HepG2 (cell line): ENCODE results near the gene FRAS1. TPM values are rescaled to one million over a fixed set of nuclear protein-coding genes. Genes with fewer than 3 reads are reported as not detected.

Experiments used
- ATAC-seq: fragments of 200-7000 bp; cut with Tn5 transposase; 3 replicates; pipeline ENCODE4 v1.9.1; 2020; ENCODE audit warnings: mild to moderate bottlenecking, moderate library complexity
- BruUV-seq: library from RNA; stranded (reverse); fragments of 400-500 nt; replicated peaks from 2 replicates; lab custom pipeline; 2021; lab: Mats Ljungman, UMichigan
- CTCF ChIA-PET: fragments of 300-600 bp; formaldehyde crosslinking; extraction: SDS; loops from one replicate; lab custom pipeline; 2021; ENCODE audit warnings: low total read pairs, inconsistent platforms, low intra/inter-chr PET ratio; lab: Yijun Ruan, JAX
- POLR2A ChIA-PET: fragments of 350-600 bp; sonication (Branson Sonifier 250); formaldehyde crosslinking; loops from one replicate; lab custom pipeline; 2020; ENCODE audit warnings: antibody characterized with exemption, inconsistent platforms; lab: Yijun Ruan, JAX
- DNase-seq: peaks from one replicate; pipeline ENCODE4 v3.0.0-alpha.2; 2015; ENCODE audit warnings: low spot score
- FAIRE-seq: peaks from 3 replicates; lab custom pipeline; 2011; peaks lifted over from hg19 to GRCh38; lab: Jason Lieb, UNC
- H2AFZ ChIP-seq: one replicate; pipeline ENCODE4 v1.6.1; 2011; ENCODE audit warnings: low read length, inconsistent platforms
- H3K27ac ChIP-seq: fragments of 300-600 bp; 3 replicates; pipeline ENCODE4 v1.8.0; 2011; ENCODE audit warnings: mixed run types, mild to moderate bottlenecking, mixed read lengths, low read length, inconsistent platforms; ENCODE audit not compliant: insufficient read depth; ENCODE audit errors: extremely low read length
- H3K27me3 ChIP-seq, 2 experiments: fragments of 200-600 bp in 1 of 2; 2 replicates in 1 of 2; 3 replicates in 1 of 2; pipeline versions ENCODE4 v1.6.0 to v1.8.0; 2011; ENCODE audit warnings: low read length in 2 of 2, mild to moderate bottlenecking in 2 of 2, moderate library complexity in 2 of 2, inconsistent platforms in 1 of 2; ENCODE audit not compliant: insufficient read depth in 2 of 2, control insufficient read depth in 1 of 2
- H3K36me3 ChIP-seq, 2 experiments: fragments of 200-600 bp in 1 of 2; replicated peaks in 1 of 2; 2 replicates in 1 of 2; 3 replicates in 1 of 2; pipeline versions ENCODE4 v1.5.1 to v1.8.0; 2011; ENCODE audit warnings: low read length in 2 of 2, inconsistent platforms in 1 of 2; ENCODE audit not compliant: insufficient read depth in 2 of 2, control insufficient read depth in 1 of 2
- H3K4me1 ChIP-seq: 2 replicates; pipeline ENCODE4 v1.5.1; 2012; ENCODE audit warnings: low read length, inconsistent platforms; ENCODE audit not compliant: insufficient read depth
- H3K4me2 ChIP-seq: 2 replicates; pipeline ENCODE4 v1.6.0; 2011; ENCODE audit warnings: low read depth, low read length, inconsistent platforms
- H3K4me3 ChIP-seq, 3 experiments: fragments of 200-600 bp in 1 of 3; sonication (generic), shearing (Covaris generic) in 1 of 3; replicated peaks in 1 of 3; 2 replicates each; pipeline ENCODE4 v1.5.1; 2011 to 2016; ENCODE audit warnings: low read length in 3 of 3, inconsistent platforms in 2 of 3, low read depth in 2 of 3, mild to moderate bottlenecking in 2 of 3, control low read depth in 1 of 3, mixed read lengths in 1 of 3; ENCODE audit not compliant: insufficient read depth in 1 of 3
- H3K79me2 ChIP-seq: one replicate; pipeline ENCODE4 v1.6.1; 2011; ENCODE audit warnings: low read length, inconsistent platforms; ENCODE audit not compliant: insufficient read depth
- H3K9ac ChIP-seq: 2 replicates; pipeline ENCODE4 v1.6.0; 2011; ENCODE audit warnings: mild to moderate bottlenecking, low read depth, low read length, inconsistent platforms; ENCODE audit not compliant: insufficient read depth
- H3K9me3 ChIP-seq: 2 replicates; pipeline ENCODE4 v1.5.1; 2012; ENCODE audit warnings: mild to moderate bottlenecking, low read length
- H4K20me1 ChIP-seq: 2 replicates; pipeline ENCODE4 v1.6.0; 2011; ENCODE audit warnings: inconsistent platforms, mild to moderate bottlenecking, low read length, moderate library complexity; ENCODE audit not compliant: insufficient read depth
- CHCHD3 ChIP-seq: sonication (generic); formaldehyde crosslinking; IDR thresholded peaks from 2 replicates; pipeline ENCODE4 v1.8.0; 2022; ENCODE audit warnings: mild to moderate bottlenecking, missing genetic modification reagents, moderate library complexity
- FOXA3 ChIP-seq: IDR thresholded peaks from 2 replicates; pipeline ENCODE4 v1.6.1; 2016; ENCODE audit warnings: missing genetic modification reagents, missing compliant biosample characterization
- FOXC1 ChIP-seq: sonication (generic); formaldehyde crosslinking; IDR thresholded peaks from 2 replicates; pipeline ENCODE4 v1.8.0; 2022; ENCODE audit warnings: mild to moderate bottlenecking, missing genetic modification reagents, borderline replicate concordance
- ISL2 ChIP-seq: sonication (generic); formaldehyde crosslinking; IDR thresholded peaks from 2 replicates; pipeline ENCODE4 v1.5.0; 2020; ENCODE audit warnings: missing genetic modification reagents
- KLF16 ChIP-seq, 2 experiments: sonication (generic) in 1 of 2; formaldehyde crosslinking in 1 of 2; IDR thresholded peaks; 2 replicates each; pipeline versions ENCODE4 v1.6.1 to v1.8.0; 2016 to 2023; ENCODE audit warnings: missing genetic modification reagents in 2 of 2, missing compliant biosample characterization in 1 of 2
- MTF2 ChIP-seq: sonication (generic); formaldehyde crosslinking; IDR thresholded peaks from 2 replicates; pipeline ENCODE4 v1.5.0; 2020; ENCODE audit warnings: missing genetic modification reagents, borderline replicate concordance
- PAX8 ChIP-seq: sonication (generic); formaldehyde crosslinking; IDR thresholded peaks from 2 replicates; pipeline ENCODE4 v1.8.0; 2022; ENCODE audit warnings: mild to moderate bottlenecking, missing genetic modification reagents, borderline replicate concordance
- PHF20 ChIP-seq: sonication (generic); formaldehyde crosslinking; IDR thresholded peaks from 2 replicates; pipeline ENCODE4 v1.5.0; 2020; ENCODE audit warnings: mild to moderate bottlenecking, missing genetic modification reagents
- ZBTB8A ChIP-seq: sonication (generic); formaldehyde crosslinking; IDR thresholded peaks from 2 replicates; pipeline ENCODE4 v1.4.0; 2020; ENCODE audit warnings: mild to moderate bottlenecking, low read depth, missing genetic modification reagents, borderline replicate concordance
- ZC3H4 ChIP-seq: sonication (generic); formaldehyde crosslinking; IDR thresholded peaks from 2 replicates; pipeline ENCODE4 v1.4.0; 2020; ENCODE audit warnings: missing genetic modification reagents, borderline replicate concordance
- ZFP62 ChIP-seq: sonication (generic); formaldehyde crosslinking; IDR thresholded peaks from 2 replicates; pipeline ENCODE4 v1.4.0; 2020; ENCODE audit warnings: missing genetic modification reagents
- ZNF331 ChIP-seq: sonication (generic); formaldehyde crosslinking; IDR thresholded peaks from 2 replicates; pipeline ENCODE4 v1.4.0; 2020; ENCODE audit warnings: missing genetic modification reagents
- ZNF33B ChIP-seq: sonication (generic); formaldehyde crosslinking; IDR thresholded peaks from 2 replicates; pipeline ENCODE4 v1.5.1; 2020; ENCODE audit warnings: mild to moderate bottlenecking, missing genetic modification reagents
- WGBS: methylation state at CpG from one replicate; pipeline ENCODE4 v1.1.6; 2017; ENCODE audit warnings: low lambda C conversion rate; 5-methylcytosine and 5-hydroxymethylcytosine counted together
- in situ Hi-C: cut with HindIII; loops from 2 replicates; pipeline ENCODE4 v1.10.0; 2017; ENCODE audit warnings: low pct_unique_long_range_greater_than_20kb; ENCODE audit not compliant: extremely low pct_ligation_motif_present
- intact Hi-C: fragments of 100-400 bp; cut with micrococcal nuclease; formaldehyde crosslinking; loops from one replicate; pipeline ENCODE4 v1.10.0; 2022; ENCODE audit not compliant: unreplicated experiment
- polyA plus RNA-seq, 8 experiments: library from polyadenylated mRNA; depleted of rRNA in 3 of 8; stranded (reverse) in 7 of 8; unstranded in 1 of 8; fragments of >200 nt; fragmentation: Illumina TruSeq in 4 of 8; extraction: Trizol in 4 of 8; gene quantifications; 2 replicates each; pipeline versions ENCODE4 v1.2.1 to v1.2.3, GENCODE V29; 2011 to 2016; ENCODE audit warnings: low read depth in 4 of 8, missing spikeins in 1 of 8, mixed read lengths in 1 of 8; ENCODE audit not compliant: insufficient read depth in 1 of 8
- total RNA-seq, 5 experiments: library from RNA; depleted of rRNA; stranded (reverse); fragments of >200 nt; fragmentation: Illumina TruSeq; extraction: Trizol; gene quantifications; 2 replicates each; pipeline ENCODE4 v1.2.3, GENCODE V29; 2016; ENCODE audit warnings: low read depth in 1 of 5
- TF ChIP-seq, protein P1 (sequence below): sonication (generic); formaldehyde crosslinking; IDR thresholded peaks from 2 replicates; pipeline ENCODE4 v1.4.0; 2020; ENCODE audit warnings: mild to moderate bottlenecking, missing genetic modification reagents
- TF ChIP-seq, protein P2 (sequence below): sonication (generic); formaldehyde crosslinking; IDR thresholded peaks from 2 replicates; pipeline ENCODE4 v1.9.0; 2021; ENCODE audit warnings: missing genetic modification reagents, borderline replicate concordance

Gene FRAS1
- total and polyA plus RNA-seq, 2 of the 13 experiments (the other 11 are each of a cell fraction or from before 2014, with no cell fraction given) = 22.5 to 31.6 TPM

DNA sequence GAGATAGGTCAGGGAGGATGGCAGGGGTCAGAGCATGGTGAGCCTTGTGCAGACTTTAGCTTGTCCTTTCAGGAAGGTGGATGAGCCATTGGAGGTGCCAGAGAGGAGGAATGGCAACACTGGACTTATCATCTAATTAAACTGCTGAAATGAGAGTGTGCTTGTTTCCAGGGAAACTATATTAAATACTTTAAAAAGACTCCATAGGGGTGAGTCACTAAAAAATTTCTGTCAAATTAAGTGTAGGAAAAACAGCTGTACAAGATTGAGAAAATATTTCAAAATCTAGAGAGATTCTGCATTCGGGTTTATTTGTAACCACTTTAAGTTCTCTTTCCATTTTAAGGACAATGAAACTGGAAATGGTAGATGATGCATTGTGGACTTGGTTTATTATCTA, 11.4 kb downstream of the FRAS1 start:
- Histone ChIP-seq H3K36me3 (peaks cover 8 to 43% of the 10 kb centered on the region in 2 experiments), H3K4me2 (no peak overlapping the region), H3K4me3 (no peak overlapping the region), H4K20me1 (no peaks in the 10 kb centered on the region; the same call in 1 of the 2 replicates), H3K4me1 (peaks cover 18% of the 10 kb centered on the region), H3K9me3 (no peaks in the 10 kb centered on the region), H3K9ac (no peak overlapping the region), H3K27ac (no peak overlapping the region), H2AFZ (no peak overlapping the region), H3K79me2 (peaks cover 33% of the 10 kb centered on the region), H3K27me3 (no peaks in the 10 kb centered on the region)
- no peak for FAIRE-seq
- no peak for DNase-seq
- POLR2A ChIA-PET = no interaction called here
- CTCF ChIA-PET = no interaction called here
- ATAC-seq = no peak
- in situ Hi-C loops (no loop called here), intact Hi-C loops (no loop called here)
- WGBS = 96% methylated on average over 1 of the region's 1 CpG
- no TSS peak for BruUV-seq
- no peak for TF ChIP-seq ZFP62
- no peak for TF ChIP-seq ZNF331 (CRISPR knock-in tag)
- no peak for TF ChIP-seq ZC3H4 (CRISPR knock-in tag)
- TF ChIP-seq PAX8 (CRISPR knock-in tag) = no peak
- TF ChIP-seq PHF20 (CRISPR knock-in tag) = no peak
- TF ChIP-seq, protein P1, sequence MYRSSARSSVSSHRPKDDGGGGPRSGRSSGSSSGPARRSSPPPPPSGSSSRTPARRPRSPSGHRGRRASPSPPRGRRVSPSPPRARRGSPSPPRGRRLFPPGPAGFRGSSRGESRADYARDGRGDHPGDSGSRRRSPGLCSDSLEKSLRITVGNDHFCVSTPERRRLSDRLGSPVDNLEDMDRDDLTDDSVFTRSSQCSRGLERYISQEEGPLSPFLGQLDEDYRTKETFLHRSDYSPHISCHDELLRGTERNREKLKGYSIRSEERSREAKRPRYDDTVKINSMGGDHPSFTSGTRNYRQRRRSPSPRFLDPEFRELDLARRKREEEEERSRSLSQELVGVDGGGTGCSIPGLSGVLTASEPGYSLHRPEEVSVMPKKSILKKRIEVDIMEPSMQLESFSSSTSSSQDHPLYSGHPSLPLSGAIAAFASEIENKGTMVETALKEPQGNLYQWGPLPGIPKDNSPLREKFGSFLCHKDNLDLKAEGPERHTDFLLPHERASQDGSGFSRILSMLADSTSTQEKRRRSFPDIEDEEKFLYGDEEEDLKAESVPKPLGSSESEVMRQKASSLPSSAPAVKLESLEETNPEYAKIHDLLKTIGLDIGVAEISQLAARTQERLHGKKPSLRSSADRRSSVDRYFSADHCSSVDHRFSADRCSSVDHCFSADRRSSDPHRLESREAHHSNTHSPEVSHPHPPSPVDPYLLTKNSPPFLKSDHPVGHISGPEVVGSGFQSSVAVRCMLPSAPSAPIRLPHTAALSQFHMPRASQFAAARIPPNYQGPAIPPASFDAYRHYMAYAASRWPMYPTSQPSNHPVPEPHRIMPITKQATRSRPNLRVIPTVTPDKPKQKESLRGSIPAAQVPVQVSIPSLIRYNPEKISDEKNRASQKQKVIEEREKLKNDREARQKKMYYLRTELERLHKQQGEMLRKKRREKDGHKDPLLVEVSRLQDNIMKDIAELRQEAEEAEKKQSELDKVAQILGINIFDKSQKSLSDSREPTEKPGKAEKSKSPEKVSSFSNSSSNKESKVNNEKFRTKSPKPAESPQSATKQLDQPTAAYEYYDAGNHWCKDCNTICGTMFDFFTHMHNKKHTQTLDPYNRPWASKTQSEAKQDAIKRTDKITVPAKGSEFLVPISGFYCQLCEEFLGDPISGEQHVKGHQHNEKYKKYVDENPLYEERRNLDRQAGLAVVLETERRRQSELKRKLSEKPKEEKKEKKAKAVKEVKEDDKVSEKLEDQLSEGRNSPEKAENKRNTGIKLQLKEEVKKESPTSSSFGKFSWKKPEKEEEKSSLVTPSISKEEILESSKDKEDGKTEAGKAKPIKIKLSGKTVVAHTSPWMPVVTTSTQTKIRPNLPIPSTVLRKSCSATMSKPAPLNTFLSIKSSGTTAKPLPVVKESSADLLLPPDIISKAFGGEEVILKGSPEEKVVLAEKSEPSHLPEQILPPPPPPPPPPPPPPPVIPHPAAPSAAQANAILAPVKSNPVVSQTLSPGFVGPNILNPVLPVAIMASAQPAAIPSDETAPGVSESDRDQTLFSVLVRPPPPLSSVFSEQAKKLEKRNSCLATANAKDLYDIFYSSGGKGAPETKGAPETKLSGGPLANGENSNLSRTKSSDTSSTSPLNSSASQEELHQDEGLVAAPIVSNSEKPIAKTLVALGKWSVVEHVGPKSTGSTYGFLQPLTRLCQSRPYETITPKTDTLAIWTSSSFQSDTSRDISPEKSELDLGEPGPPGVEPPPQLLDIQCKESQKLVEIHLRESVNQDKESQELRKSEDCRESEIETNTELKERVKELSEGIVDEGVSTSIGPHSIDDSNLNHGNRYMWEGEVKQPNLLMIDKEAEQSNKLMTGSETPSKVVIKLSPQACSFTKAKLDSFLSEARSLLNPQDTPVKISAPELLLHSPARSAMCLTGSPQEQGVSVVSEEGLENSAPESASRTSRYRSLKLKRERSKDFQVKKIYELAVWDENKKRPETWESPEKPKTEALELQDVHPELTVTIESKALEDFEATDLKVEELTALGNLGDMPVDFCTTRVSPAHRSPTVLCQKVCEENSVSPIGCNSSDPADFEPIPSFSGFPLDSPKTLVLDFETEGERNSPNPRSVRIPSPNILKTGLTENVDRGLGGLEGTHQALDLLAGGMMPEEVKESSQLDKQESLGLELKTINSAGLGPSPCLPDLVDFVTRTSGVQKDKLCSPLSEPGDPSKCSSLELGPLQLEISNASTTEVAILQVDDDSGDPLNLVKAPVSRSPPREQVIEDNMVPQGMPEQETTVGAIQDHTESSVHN (CRISPR knock-in tag) = no peak
- TF ChIP-seq ZBTB8A (CRISPR knock-in tag) = no peak
- TF ChIP-seq, protein P2, sequence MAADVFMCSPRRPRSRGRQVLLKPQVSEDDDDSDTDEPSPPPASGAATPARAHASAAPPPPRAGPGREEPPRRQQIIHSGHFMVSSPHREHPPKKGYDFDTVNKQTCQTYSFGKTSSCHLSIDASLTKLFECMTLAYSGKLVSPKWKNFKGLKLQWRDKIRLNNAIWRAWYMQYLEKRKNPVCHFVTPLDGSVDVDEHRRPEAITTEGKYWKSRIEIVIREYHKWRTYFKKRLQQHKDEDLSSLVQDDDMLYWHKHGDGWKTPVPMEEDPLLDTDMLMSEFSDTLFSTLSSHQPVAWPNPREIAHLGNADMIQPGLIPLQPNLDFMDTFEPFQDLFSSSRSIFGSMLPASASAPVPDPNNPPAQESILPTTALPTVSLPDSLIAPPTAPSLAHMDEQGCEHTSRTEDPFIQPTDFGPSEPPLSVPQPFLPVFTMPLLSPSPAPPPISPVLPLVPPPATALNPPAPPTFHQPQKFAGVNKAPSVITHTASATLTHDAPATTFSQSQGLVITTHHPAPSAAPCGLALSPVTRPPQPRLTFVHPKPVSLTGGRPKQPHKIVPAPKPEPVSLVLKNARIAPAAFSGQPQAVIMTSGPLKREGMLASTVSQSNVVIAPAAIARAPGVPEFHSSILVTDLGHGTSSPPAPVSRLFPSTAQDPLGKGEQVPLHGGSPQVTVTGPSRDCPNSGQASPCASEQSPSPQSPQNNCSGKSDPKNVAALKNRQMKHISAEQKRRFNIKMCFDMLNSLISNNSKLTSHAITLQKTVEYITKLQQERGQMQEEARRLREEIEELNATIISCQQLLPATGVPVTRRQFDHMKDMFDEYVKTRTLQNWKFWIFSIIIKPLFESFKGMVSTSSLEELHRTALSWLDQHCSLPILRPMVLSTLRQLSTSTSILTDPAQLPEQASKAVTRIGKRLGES (CRISPR knock-in tag) = no peak
- TF ChIP-seq ZNF33B (CRISPR knock-in tag) = no peak
- no peak for TF ChIP-seq CHCHD3 (CRISPR knock-in tag)
- no peak for TF ChIP-seq FOXC1
- TF ChIP-seq MTF2 (CRISPR knock-in tag) = no peak
- no peak for TF ChIP-seq KLF16 (CRISPR knock-in tag; IDR thresholded peaks at IDR 0.05)
- TF ChIP-seq ISL2 (CRISPR knock-in tag) = no peak
- no peak for TF ChIP-seq FOXA3 (CRISPR knock-in tag)
